HEK293T (cell line): Measurements from ENCODE around the gene PAPOLA.

Experiments
- FOXK2 ChIP-seq: fragments of 450-650 bp; IDR thresholded peaks from 2 replicates; pipeline ENCODE4 v1.6.1; 2016; ENCODE audit warnings: mild to moderate bottlenecking
- PKNOX1 ChIP-seq: fragments of 450-650 bp; IDR thresholded peaks from 2 replicates; pipeline ENCODE4 v1.6.1; 2016
- SP1 ChIP-seq: fragments of 450-650 bp; IDR thresholded peaks from 2 replicates; pipeline ENCODE4 v1.6.1; 2017
- TARDBP ChIP-seq: fragments of 450-650 bp; IDR thresholded peaks from 2 replicates; pipeline ENCODE4 v1.6.1; 2016

- TF ChIP-seq PKNOX1 (no peak), SP1 (no peak), FOXK2 (no peak), TARDBP (no peak)
Observed at GRCh38 chr14:96574633-96575632, 72.8 kb downstream of the PAPOLA start.
